Measurements from ENCODE around the gene NKX3-2. TPM values are rescaled to one million over a fixed set of nuclear protein-coding genes. Genes with fewer than 3 reads are reported as not detected.

Gene NKX3-2
- total and polyA plus RNA-seq, 12 donors = 0.06 to 0.50 (median 0.24) TPM; not detected in 5

DNA sequence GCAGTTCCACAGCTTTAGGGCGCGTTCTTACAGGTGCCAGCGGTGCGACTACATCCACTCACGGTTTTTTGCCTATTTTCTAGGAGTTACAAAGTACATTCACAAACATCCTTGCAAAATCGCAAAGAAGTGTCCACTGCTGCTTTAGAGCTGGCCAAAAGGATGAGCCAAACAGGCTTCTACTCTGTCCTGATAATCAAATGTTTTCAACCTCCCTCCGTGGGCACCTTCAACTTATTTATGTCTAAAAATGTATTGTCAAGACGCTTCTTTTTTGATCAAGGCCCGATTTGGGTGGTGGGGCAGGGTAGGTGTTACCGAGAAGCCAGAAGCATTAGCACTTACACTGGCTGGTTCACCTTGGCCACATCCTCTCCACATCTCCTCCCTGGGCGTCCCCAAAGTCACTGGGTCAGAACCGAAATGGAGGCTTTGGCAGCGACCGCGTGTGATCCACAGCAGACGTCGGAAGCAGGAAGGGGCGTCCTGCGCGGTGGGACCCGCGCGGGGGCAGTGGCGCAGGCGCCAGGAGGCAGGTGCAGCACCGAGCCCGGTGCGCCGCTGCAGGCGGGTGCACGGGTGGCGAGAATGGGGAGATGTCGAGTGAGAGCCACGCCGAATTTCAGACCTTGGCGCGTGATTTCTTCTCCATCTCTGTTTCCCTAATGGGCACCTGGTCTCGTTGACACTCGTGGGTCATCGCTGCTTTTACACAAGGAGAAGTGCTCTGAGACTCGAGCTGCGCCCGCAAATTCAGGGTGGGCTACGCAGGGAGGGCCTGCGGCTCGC lies 16.9 kb downstream of the NKX3-2 start:
- intact Hi-C loops (cut with DNase I) = no loop called here
- 4 to 10% (median 7%) methylated on average over 18 to 46 of the region's 46 CpGs for WGBS, 4 donors
- Histone ChIP-seq H3K9me3 (replicated peaks in 1 of 3) (no peaks in the 10 kb centered on the region), H3K27me3 (peaks cover 97% of the 10 kb centered on the region), H3K4me3 (no peak overlapping the region), H3K27ac (no peak overlapping the region), H3K36me3 (replicated peaks in 1 of 2) (no peaks in the 10 kb centered on the region), H3K4me1 (replicated peaks in 1 of 2) (no peaks in the 10 kb centered on the region)
- TF ChIP-seq, protein P1, sequence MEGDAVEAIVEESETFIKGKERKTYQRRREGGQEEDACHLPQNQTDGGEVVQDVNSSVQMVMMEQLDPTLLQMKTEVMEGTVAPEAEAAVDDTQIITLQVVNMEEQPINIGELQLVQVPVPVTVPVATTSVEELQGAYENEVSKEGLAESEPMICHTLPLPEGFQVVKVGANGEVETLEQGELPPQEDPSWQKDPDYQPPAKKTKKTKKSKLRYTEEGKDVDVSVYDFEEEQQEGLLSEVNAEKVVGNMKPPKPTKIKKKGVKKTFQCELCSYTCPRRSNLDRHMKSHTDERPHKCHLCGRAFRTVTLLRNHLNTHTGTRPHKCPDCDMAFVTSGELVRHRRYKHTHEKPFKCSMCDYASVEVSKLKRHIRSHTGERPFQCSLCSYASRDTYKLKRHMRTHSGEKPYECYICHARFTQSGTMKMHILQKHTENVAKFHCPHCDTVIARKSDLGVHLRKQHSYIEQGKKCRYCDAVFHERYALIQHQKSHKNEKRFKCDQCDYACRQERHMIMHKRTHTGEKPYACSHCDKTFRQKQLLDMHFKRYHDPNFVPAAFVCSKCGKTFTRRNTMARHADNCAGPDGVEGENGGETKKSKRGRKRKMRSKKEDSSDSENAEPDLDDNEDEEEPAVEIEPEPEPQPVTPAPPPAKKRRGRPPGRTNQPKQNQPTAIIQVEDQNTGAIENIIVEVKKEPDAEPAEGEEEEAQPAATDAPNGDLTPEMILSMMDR (IDR thresholded peaks at IDR 0.05) = no peak
- TF ChIP-seq POLR2A (IDR thresholded peaks at IDR 0.05) = no peak
- peak in 1 of 7 donors; percentile 23 for DNase-seq

DNA sequence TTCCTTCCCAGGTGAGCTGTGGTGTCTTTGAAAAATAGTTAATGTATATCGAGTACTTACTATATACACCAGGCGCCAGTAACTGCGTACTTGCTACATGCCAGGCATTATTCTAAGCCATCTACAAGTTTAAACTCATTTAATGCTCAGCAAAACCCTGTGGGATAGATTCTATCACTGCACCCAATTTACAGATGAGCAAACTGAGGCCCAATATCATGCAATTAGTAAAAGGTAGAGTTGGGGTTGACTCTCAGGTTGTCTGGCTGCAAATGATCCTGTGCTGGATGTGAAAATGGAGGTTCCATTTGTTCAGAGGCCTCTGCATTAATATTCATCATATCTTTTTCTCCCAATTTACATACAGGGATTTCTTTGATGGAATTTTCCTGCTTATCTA lies 17.6 kb downstream of the NKX3-2 start:
- intact Hi-C loops (cut with DNase I) = no loop called here
- H3K27me3 ChIP-seq = peaks cover 97% of the 10 kb centered on the region

DNA sequence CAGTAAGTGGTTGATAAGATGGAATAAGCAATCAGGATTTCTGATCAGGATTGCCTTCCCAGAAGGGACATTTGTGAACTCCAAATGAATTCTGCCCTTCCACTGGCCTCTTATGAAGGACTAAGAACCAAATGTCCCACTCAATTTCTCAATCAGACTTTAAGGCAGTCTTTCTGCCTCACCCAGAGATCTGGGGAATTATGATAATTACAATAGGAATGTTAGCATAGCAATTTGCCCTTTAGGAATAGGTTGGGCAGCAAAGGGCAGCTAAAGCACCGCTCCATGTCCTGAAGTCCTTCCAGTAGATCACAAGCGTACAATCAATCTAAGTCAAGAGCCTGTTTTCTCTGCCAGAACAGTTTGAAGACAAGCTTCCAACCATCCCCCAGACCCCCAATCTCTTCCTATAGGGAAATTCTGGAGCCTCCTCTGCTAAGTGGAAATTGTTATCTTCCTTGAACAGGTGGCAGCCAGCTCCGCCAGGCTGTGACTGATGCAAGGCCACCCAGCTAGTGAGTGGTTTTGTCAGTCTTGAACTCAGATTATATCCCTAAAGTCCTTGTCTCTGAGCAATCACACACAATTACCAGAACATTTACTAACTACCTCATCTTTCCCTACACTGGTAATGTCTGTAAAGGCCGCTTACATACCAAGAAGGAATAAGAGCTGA lies 18.6 kb downstream of the NKX3-2 start:
- intact Hi-C loops (cut with DNase I) = no loop called here
- 37 to 49% (median 44%) methylated on average over 4 of the region's 4 CpGs for WGBS, 4 donors
- no peaks in the 10 kb centered on the region for H3K36me3 ChIP-seq (replicated peaks in 1 of 2)
- no peak for DNase-seq
- H3K4me1 ChIP-seq (replicated peaks in 1 of 2) = no peaks in the 10 kb centered on the region
- no peak for TF ChIP-seq POLR2A (IDR thresholded peaks at IDR 0.05)
- TF ChIP-seq, protein P1 (IDR thresholded peaks at IDR 0.05) = no peak
- H3K27ac ChIP-seq = no peak overlapping the region
- peaks cover 97% of the 10 kb centered on the region for H3K27me3 ChIP-seq
- no peaks in the 10 kb centered on the region for H3K9me3 ChIP-seq (replicated peaks in 1 of 3)
- no peak overlapping the region for H3K4me3 ChIP-seq

More for the DNA sequence above, 17.6 kb downstream of the NKX3-2 start:
- Histone ChIP-seq H3K4me3 (no peak overlapping the region), H3K4me1 (replicated peaks in 1 of 2) (no peaks in the 10 kb centered on the region), H3K27ac (no peak overlapping the region), H3K36me3 (replicated peaks in 1 of 2) (no peaks in the 10 kb centered on the region), H3K9me3 (replicated peaks in 1 of 3) (no peaks in the 10 kb centered on the region)
- TF ChIP-seq, protein P1 (IDR thresholded peaks at IDR 0.05) = no peak
- no peak for TF ChIP-seq POLR2A (IDR thresholded peaks at IDR 0.05)
- WGBS, 4 donors = 29 to 47% (median 37%) methylated on average over 3 of the region's 3 CpGs
- no peak for DNase-seq

DNA sequence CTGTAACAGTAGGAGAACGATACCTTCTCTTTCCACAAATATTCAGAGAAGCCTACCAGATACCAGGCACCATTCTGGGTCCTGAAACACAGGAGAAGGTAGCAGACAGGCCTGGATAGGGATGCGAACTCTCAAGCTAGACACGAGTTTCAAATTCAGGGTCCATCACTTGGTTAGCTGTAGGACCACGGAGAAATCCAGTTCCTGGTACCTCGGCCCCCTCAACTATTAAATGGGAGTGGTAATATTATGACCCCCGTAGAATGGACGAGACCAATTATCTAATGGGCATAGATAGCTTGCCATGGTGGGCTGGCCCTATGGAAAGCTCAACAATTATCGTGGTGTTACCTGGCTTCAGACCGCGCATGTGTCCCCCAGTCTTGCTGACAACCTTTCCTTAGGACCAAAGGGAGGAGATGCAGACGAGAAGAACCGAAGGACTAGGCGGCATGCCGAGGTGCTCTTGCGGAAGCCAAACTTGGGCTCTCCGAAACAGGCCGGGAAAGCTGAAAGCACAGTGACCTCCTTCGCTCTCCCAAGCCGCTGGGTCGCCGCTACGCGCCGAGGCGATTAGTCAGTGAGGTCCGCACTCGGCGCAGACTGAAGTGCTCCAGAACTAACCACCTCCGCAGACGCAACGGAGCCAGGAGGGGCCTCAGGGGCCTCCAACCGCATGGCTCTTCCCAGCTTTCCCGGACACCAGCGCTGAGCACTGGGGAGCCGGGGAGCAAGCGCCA lies 19.6 kb downstream of the NKX3-2 start:
- intact Hi-C loops (cut with DNase I) = no loop called here
- peaks cover 97% of the 10 kb centered on the region for H3K27me3 ChIP-seq

More for the DNA sequence above, 19.6 kb downstream of the NKX3-2 start:
- H3K36me3 ChIP-seq (replicated peaks in 1 of 2) = no peaks in the 10 kb centered on the region
- WGBS, 4 donors = 9 to 21% (median 12%) methylated on average over 15 to 36 of the region's 36 CpGs
- no peaks in the 10 kb centered on the region for H3K4me1 ChIP-seq (replicated peaks in 1 of 2)
- TF ChIP-seq, protein P1 (IDR thresholded peaks at IDR 0.05) = no peak
- no peak for TF ChIP-seq POLR2A (IDR thresholded peaks at IDR 0.05)
- no peak overlapping the region for H3K4me3 ChIP-seq
- H3K9me3 ChIP-seq (replicated peaks in 1 of 3) = no peaks in the 10 kb centered on the region
- no peak for DNase-seq
- H3K27ac ChIP-seq = no peak overlapping the region
